A549 (cell line): ENCODE data around the gene SLC35E4. TPM values are rescaled to one million over a fixed set of nuclear protein-coding genes. Genes with fewer than 3 reads are reported as not detected.

Experiments used
- ATAC-seq, 2 experiments: fragments of 200-7000 bp in 1 of 2; fragments of >200 bp in 1 of 2; cut with Nextera tagmentation in 1 of 2; cut with Tn5 transposase in 1 of 2; 3 replicates each; pipeline versions ENCODE4 v1.8.0 to v1.9.1; 2018 to 2020; ENCODE audit warnings: mild to moderate bottlenecking in 1 of 2, moderate library complexity in 1 of 2
- CTCF ChIA-PET: fragments of 300-600 bp; sonication (Branson Sonifier 250); formaldehyde crosslinking; extraction: SDS; loops from one replicate; lab custom pipeline; 2021; ENCODE audit warnings: antibody characterized with exemption, inconsistent platforms; lab: Yijun Ruan, JAX
- POLR2A ChIA-PET: fragments of 350-600 bp; formaldehyde crosslinking; extraction: SDS; loops from one replicate; lab custom pipeline; 2021; ENCODE audit warnings: antibody characterized with exemption, inconsistent platforms; lab: Yijun Ruan, JAX
- DNase-seq, 2 experiments: peaks; one replicate each; pipeline versions ENCODE4 v3.0.0 to v3.0.0-alpha.2; 2011 to 2016; ENCODE audit warnings: low read depth in 1 of 2, low spot score in 1 of 2
- FAIRE-seq: peaks from 2 replicates; lab custom pipeline; 2011; peaks lifted over from hg19 to GRCh38; lab: Jason Lieb, UNC
- H3K27ac ChIP-seq, 2 experiments: fragments of >200 bp; sonication (Bioruptor Twin); formaldehyde crosslinking; 3 replicates each; pipeline ENCODE4 v1.5.1; 2016 to 2017
- H3K4me1 ChIP-seq: fragments of >200 bp; sonication (Bioruptor Twin); formaldehyde crosslinking; 3 replicates; pipeline ENCODE4 v1.6.1; 2016
- H3K4me2 ChIP-seq: fragments of >200 bp; sonication (Bioruptor Twin); formaldehyde crosslinking; 3 replicates; pipeline ENCODE4 v1.6.1; 2016
- H3K4me3 ChIP-seq: fragments of >200 bp; sonication (Bioruptor Twin); formaldehyde crosslinking; 3 replicates; pipeline ENCODE4 v1.5.1; 2016
- H3K9me3 ChIP-seq: fragments of >200 bp; sonication (Bioruptor Twin); formaldehyde crosslinking; 3 replicates; pipeline ENCODE4 v1.6.1; 2016
- CBX2 ChIP-seq: fragments of 200-600 bp; sonication (generic); IDR thresholded peaks from 2 replicates; pipeline ENCODE4 v1.6.1; 2016; ENCODE audit warnings: low read depth, mild to moderate bottlenecking, borderline replicate concordance
- EHMT2 ChIP-seq: fragments of 200-600 bp; sonication (generic); IDR thresholded peaks from 2 replicates; pipeline ENCODE4 v1.6.1; 2016; ENCODE audit warnings: antibody characterized with exemption, low read depth, mild to moderate bottlenecking, moderate library complexity
- FOSB ChIP-seq: fragments of 250-450 bp; sonication (Bioruptor Pico); IDR thresholded peaks from 2 replicates; pipeline ENCODE4 v1.5.0; 2020; ENCODE audit warnings: mild to moderate bottlenecking, moderate library complexity
- HDAC2 ChIP-seq: fragments of 200-600 bp; sonication (generic); IDR thresholded peaks from 2 replicates; pipeline ENCODE4 v1.6.1; 2016
- HOXB13 ChIP-seq: fragments of 250-450 bp; sonication (Bioruptor Pico); IDR thresholded peaks from 2 replicates; pipeline ENCODE4 v1.5.0; 2020; ENCODE audit warnings: low read depth, mild to moderate bottlenecking, moderate library complexity
- HOXB5 ChIP-seq: fragments of 250-450 bp; sonication (Bioruptor Pico); IDR thresholded peaks from 2 replicates; pipeline ENCODE4 v1.5.0; 2020; ENCODE audit warnings: mild to moderate bottlenecking, moderate library complexity
- JUN ChIP-seq, 2 experiments: fragments of >200 bp; sonication (Bioruptor Twin); formaldehyde crosslinking; IDR thresholded peaks; 2 replicates in 1 of 2; 3 replicates in 1 of 2; pipeline ENCODE4 v1.6.1; 2016 to 2017
- MAZ ChIP-seq: fragments of 150-350 bp; IDR thresholded peaks from 2 replicates; pipeline ENCODE4 v1.6.1; 2014; ENCODE audit warnings: antibody characterized with exemption, low read depth, low read length, borderline replicate concordance
- MYC ChIP-seq: IDR thresholded peaks from 2 replicates; pipeline ENCODE4 v1.6.1; 2012; ENCODE audit warnings: mild to moderate bottlenecking, inconsistent platforms, low read length, improper control_type of control experiment, borderline replicate concordance
- PHF8 ChIP-seq: fragments of 200-600 bp; sonication (generic); IDR thresholded peaks from 2 replicates; pipeline ENCODE4 v1.6.1; 2016; ENCODE audit warnings: low read depth, mild to moderate bottlenecking, antibody characterized with exemption, moderate library complexity, borderline replicate concordance
- RAD21 ChIP-seq, 2 experiments: fragments of >200 bp in 1 of 2; sonication (Bioruptor Twin) in 1 of 2; formaldehyde crosslinking in 1 of 2; IDR thresholded peaks in 1 of 2; conservative IDR thresholded peaks in 1 of 2; 2 replicates in 1 of 2; 3 replicates in 1 of 2; pipeline ENCODE4 v1.6.1; 2012 to 2018; ENCODE audit warnings: inconsistent platforms in 1 of 2
- TP53 ChIP-seq: fragments of 250-450 bp; sonication (Bioruptor Pico); IDR thresholded peaks from 2 replicates; pipeline ENCODE4 v1.5.0; 2021; ENCODE audit warnings: mild to moderate bottlenecking, moderate library complexity
- WGBS: methylation state at CpG from one replicate; pipeline ENCODE4 v1.1.6; 2017; ENCODE audit errors: missing lambda C conversion rate; 5-methylcytosine and 5-hydroxymethylcytosine counted together
- polyA plus RNA-seq, 4 experiments: library from polyadenylated mRNA; depleted of rRNA in 3 of 4; stranded (reverse); fragments of >200 nt; fragmentation: RNase III in 1 of 4; extraction: RNeasy Plus Mini Kit Qiagen cat#74134 plus additional on column Dnase treatment in 1 of 4; gene quantifications; 2 replicates in 3 of 4; 3 replicates in 1 of 4; pipeline ENCODE4 v1.2.3, GENCODE V29; 2011 to 2017
- TF ChIP-seq, protein P1 (sequence below): fragments of 250-450 bp; sonication (Bioruptor Pico); IDR thresholded peaks from 2 replicates; pipeline ENCODE4 v1.5.0; 2021; ENCODE audit warnings: mild to moderate bottlenecking, moderate library complexity, borderline replicate concordance
- TF ChIP-seq, protein P2 (sequence below): IDR thresholded peaks from 2 replicates; pipeline ENCODE4 v1.6.1; 2012
- TF ChIP-seq, protein P3 (sequence below): fragments of >200 bp; sonication (Bioruptor Twin); formaldehyde crosslinking; IDR thresholded peaks from 3 replicates; pipeline ENCODE4 v1.6.1; 2016

Gene SLC35E4
- polyA plus RNA-seq, 2 of the 4 experiments (the other 2 are of a cell fraction): 2.0 to 3.3 TPM

DNA sequence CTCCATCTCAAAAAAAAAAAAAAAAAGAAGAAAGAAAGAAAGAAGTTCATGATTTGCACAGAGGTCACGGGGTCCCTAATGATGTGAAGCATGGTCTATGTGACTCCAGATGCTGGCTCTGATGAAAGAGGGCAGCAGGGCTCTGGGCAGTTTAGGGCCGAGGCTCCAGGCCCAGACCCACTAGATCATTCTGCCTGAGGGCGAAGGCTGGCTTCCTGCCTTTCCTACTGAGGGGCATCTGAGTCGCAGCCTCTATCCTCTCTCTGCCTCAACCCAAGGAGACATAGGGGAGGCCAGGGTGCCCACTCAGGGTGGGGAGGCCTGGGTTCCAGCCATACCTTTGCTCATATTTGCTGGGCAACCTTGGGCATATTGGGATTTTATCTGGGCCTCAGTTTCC lies 4.8 kb downstream of the SLC35E4 start:
- ATAC-seq (no peak), FAIRE-seq (no peak), DNase-seq (no peak)
- peaks cover 12% of the 10 kb centered on the region; the same call in 1 of the 3 replicates for H3K4me1 ChIP-seq
- H3K27ac ChIP-seq: no peak overlapping the region
- TF ChIP-seq EHMT2 (no peak), HOXB13 (CRISPR knock-in tag) (no peak), HOXB5 (CRISPR knock-in tag) (no peak), RAD21 (conservative IDR thresholded peaks at IDR 0.05 in 1 of 2, IDR thresholded peaks at IDR 0.05 in 1 of 2) (no peak), CBX2 (no peak), MAZ (no peak), FOSB (CRISPR knock-in tag) (no peak), PHF8 (no peak)
- TF ChIP-seq, protein P1, sequence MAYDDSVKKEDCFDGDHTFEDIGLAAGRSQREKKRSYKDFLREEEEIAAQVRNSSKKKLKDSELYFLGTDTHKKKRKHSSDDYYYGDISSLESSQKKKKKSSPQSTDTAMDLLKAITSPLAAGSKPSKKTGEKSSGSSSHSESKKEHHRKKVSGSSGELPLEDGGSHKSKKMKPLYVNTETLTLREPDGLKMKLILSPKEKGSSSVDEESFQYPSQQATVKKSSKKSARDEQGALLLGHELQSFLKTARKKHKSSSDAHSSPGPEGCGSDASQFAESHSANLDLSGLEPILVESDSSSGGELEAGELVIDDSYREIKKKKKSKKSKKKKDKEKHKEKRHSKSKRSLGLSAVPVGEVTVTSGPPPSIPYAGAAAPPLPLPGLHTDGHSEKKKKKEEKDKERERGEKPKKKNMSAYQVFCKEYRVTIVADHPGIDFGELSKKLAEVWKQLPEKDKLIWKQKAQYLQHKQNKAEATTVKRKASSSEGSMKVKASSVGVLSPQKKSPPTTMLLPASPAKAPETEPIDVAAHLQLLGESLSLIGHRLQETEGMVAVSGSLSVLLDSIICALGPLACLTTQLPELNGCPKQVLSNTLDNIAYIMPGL (CRISPR knock-in tag): no peak
- no peaks in the 10 kb centered on the region for H3K9me3 ChIP-seq
- H3K4me3 ChIP-seq: no peak overlapping the region
- WGBS: 85% methylated on average over 3 of the region's 4 CpGs
- POLR2A ChIA-PET: no interaction called here
- CTCF ChIA-PET: no interaction called here
- no peak overlapping the region for H3K4me2 ChIP-seq

DNA sequence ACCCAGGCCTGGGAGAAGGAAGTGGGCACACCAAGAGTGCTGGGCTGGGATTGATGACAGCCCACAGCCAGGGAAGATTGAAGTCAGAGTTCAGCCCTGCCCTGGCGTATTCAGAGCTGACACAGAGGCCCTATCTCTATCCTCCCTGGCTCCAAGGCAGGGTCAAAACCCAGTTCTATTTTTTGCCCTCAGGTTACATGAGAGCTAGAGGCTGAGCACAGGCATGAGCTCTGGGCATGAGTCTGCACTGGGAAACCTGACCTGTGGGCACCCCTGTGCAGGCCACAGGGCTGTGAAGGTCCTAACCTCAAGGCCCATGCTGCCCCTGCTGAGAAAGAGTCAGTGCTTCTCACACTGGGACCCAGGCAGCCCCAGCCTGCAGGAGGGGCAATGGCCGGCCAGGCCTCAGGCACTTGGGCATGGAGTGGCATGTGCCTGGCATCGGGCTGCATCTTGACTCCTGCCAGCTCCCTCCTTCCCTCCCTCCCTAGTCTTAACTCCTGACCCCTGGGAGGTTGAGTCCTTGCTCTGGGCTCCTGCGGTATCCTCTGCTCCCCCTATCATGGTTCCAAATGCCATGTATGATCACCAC lies 5.4 kb downstream of the SLC35E4 start:
- H3K4me3 ChIP-seq: no peak overlapping the region
- DNase-seq (no peak), ATAC-seq (no peak), FAIRE-seq (no peak)
- H3K4me2 ChIP-seq: no peak overlapping the region
- POLR2A ChIA-PET: no interaction called here
- H3K27ac ChIP-seq: no peak overlapping the region
- H3K9me3 ChIP-seq: no peaks in the 10 kb centered on the region
- peaks cover 12% of the 10 kb centered on the region; the same call in 1 of the 3 replicates for H3K4me1 ChIP-seq
- TF ChIP-seq MYC: no peak
- TF ChIP-seq, protein P2, sequence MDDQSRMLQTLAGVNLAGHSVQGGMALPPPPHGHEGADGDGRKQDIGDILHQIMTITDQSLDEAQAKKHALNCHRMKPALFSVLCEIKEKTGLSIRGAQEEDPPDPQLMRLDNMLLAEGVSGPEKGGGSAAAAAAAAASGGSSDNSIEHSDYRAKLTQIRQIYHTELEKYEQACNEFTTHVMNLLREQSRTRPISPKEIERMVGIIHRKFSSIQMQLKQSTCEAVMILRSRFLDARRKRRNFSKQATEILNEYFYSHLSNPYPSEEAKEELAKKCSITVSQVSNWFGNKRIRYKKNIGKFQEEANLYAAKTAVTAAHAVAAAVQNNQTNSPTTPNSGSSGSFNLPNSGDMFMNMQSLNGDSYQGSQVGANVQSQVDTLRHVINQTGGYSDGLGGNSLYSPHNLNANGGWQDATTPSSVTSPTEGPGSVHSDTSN: no peak
- TF ChIP-seq HDAC2: no peak
- TF ChIP-seq, protein P3, sequence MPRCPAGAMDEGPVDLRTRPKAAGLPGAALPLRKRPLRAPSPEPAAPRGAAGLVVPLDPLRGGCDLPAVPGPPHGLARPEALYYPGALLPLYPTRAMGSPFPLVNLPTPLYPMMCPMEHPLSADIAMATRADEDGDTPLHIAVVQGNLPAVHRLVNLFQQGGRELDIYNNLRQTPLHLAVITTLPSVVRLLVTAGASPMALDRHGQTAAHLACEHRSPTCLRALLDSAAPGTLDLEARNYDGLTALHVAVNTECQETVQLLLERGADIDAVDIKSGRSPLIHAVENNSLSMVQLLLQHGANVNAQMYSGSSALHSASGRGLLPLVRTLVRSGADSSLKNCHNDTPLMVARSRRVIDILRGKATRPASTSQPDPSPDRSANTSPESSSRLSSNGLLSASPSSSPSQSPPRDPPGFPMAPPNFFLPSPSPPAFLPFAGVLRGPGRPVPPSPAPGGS: no peak
- no peak for TF ChIP-seq JUN (IDR thresholded peaks at IDR 0.05)
- no peak for TF ChIP-seq TP53 (CRISPR knock-in tag)
- TF ChIP-seq, protein P1 (CRISPR knock-in tag): no peak
- WGBS: 93% methylated on average over 4 of the region's 4 CpGs
- CTCF ChIA-PET: interaction anchor here (0.7 kb wide), 1 partner anchor 21 kb away, joined by 3 read pairs; no protein-coding TSS in a partner anchor
